GM21786 (cell line): ENCODE data around the gene MS4A6A.
"Not testable (repeated sequence)": the region's sequence is repeated elsewhere in the genome, so short reads cannot be mapped to it uniquely, and the experiment has no call there.

ENCODE experiments used
- ATAC-seq: cut with Tn5 transposase; IDR thresholded peaks from one replicate; pipeline ENCODE4 v1.9.1; 2021; ENCODE audit not compliant: unreplicated experiment

Gene MS4A6A

GRCh38 chr11:60184824-60185511 is 2.1 kb upstream of the MS4A6A start:
- ATAC-seq = no peak

GRCh38 chr11:60183591-60184205 is 815 bp upstream of the MS4A6A start:
- no peak for ATAC-seq

- ATAC-seq = peak; percentile 50
Measured at GRCh38 chr11:60175860-60176275, 7.0 kb downstream of the MS4A6A start.

- ATAC-seq = no peak
Measured at GRCh38 chr11:60172011-60172410, 10.9 kb downstream of the MS4A6A start.

GRCh38 chr11:60170566-60170965 is 12.3 kb downstream of the MS4A6A start:
- no peak for ATAC-seq

- no peak for ATAC-seq
Measured at GRCh38 chr11:60169264-60169915, 13.5 kb downstream of the MS4A6A start.

- no peak for ATAC-seq
Measured at GRCh38 chr11:60168306-60168705, 14.6 kb downstream of the MS4A6A start.

GRCh38 chr11:60165951-60166350 is 16.9 kb downstream of the MS4A6A start:
- no peak for ATAC-seq

- ATAC-seq = no peak
Measured at GRCh38 chr11:60165538-60165937, 17.3 kb downstream of the MS4A6A start.

GRCh38 chr11:60164550-60165075 is 18.3 kb downstream of the MS4A6A start:
- no peak for ATAC-seq

GRCh38 chr11:60161766-60162165 is 21.1 kb downstream of the MS4A6A start:
- ATAC-seq = no peak

- ATAC-seq = no peak
Measured at GRCh38 chr11:60161107-60161506, 21.8 kb downstream of the MS4A6A start.

- no peak for ATAC-seq
Measured at GRCh38 chr11:60159868-60160267, 23.0 kb downstream of the MS4A6A start.

- ATAC-seq = no peak
Measured at GRCh38 chr11:60159284-60159683, 23.6 kb downstream of the MS4A6A start.

GRCh38 chr11:60158636-60159035 is 24.2 kb downstream of the MS4A6A start:
- ATAC-seq = no peak

- no peak for ATAC-seq
Measured at GRCh38 chr11:60155931-60156330, 27.0 kb downstream of the MS4A6A start.

GRCh38 chr11:60152727-60153126 is 30.2 kb downstream of the MS4A6A start:
- not testable (repeated sequence) for ATAC-seq

- ATAC-seq = no peak
Measured at GRCh38 chr11:60150279-60150678, 32.6 kb downstream of the MS4A6A start.

- no peak for ATAC-seq
Measured at GRCh38 chr11:60145677-60146076, 37.2 kb downstream of the MS4A6A start.

- ATAC-seq = no peak
Measured at GRCh38 chr11:60143768-60144167, 39.1 kb downstream of the MS4A6A start.

- no peak for ATAC-seq
Measured at GRCh38 chr11:60133917-60134316, 49.0 kb downstream of the MS4A6A start.

GRCh38 chr11:60131912-60132311 is 51.0 kb downstream of the MS4A6A start:
- no peak for ATAC-seq
